Neural crest cell (in vitro differentiated cells): ENCODE results near the gene ZBTB20. TPM values are rescaled to one million over a fixed set of nuclear protein-coding genes. Genes with fewer than 3 reads are reported as not detected.

Experiments used
- DNase-seq: peaks from one replicate; pipeline ENCODE4 v3.0.0; 2021; ENCODE audit warnings: low read depth, mixed read lengths, low spot score
- H3K27ac Mint-ChIP-seq: one replicate; pipeline ENCODE4 v1.8.0; 2021; ENCODE audit warnings: mild to moderate bottlenecking, mixed read lengths; ENCODE audit not compliant: unreplicated experiment
- H3K27me3 Mint-ChIP-seq: 2 replicates; pipeline ENCODE4 v1.8.0; 2021; ENCODE audit warnings: low read depth, mild to moderate bottlenecking, mixed read lengths
- H3K36me3 Mint-ChIP-seq: 2 replicates; pipeline ENCODE4 v1.8.0; 2021; ENCODE audit warnings: low read depth, mild to moderate bottlenecking, mixed read lengths
- H3K4me1 Mint-ChIP-seq: 2 replicates; pipeline ENCODE4 v1.8.0; 2021; ENCODE audit warnings: mixed read lengths
- H3K4me3 Mint-ChIP-seq: one replicate; pipeline ENCODE4 v1.8.0; 2021; ENCODE audit warnings: mild to moderate bottlenecking, mixed read lengths
- H3K9me3 Mint-ChIP-seq: 2 replicates; pipeline ENCODE4 v1.8.0; 2021; ENCODE audit warnings: mixed read lengths
- CTCF ChIP-seq: fragments of 200-600 bp; sonication (generic); conservative IDR thresholded peaks from 2 replicates; pipeline ENCODE4 v1.5.0; 2021; ENCODE audit warnings: antibody characterized with exemption, mild to moderate bottlenecking
- total RNA-seq: library from RNA; stranded (reverse); gene quantifications from 2 replicates; pipeline ENCODE4 v1.2.1, GENCODE V29; 2021

ZBTB20 gene
- total RNA-seq, 1 donor from 2014 or later = 12.4 TPM

GRCh38 chr3:114867835-114868503, 279.1 kb downstream of the ZBTB20 start:
- no peak for DNase-seq
- Mint-ChIP-seq H3K4me1 (no peaks in the 10 kb centered on the region), H3K27ac (no peak overlapping the region), H3K27me3 (no peaks in the 10 kb centered on the region), H3K36me3 (no peaks in the 10 kb centered on the region), H3K9me3 (no peaks in the 10 kb centered on the region), H3K4me3 (no peak overlapping the region)
- TF ChIP-seq CTCF = no peak

DNA sequence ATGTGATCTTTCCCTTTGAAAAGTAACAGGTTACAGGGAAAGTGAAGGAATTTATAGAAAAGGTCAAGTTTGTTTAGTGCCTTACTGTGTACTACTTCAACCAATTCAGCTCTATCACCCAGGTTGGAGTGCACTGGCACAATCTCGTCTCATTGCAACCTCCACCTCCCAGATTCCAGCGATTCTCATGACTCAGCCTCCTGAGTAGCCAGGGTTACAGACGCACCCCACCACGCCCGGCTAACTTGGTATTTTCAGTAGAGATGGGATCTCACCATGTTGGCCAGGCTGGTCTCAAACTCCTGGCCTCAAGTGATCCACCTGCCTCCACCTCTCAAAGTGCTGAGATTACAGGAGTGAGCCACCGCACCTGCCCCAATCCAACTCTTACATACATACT, 279.7 kb downstream of the ZBTB20 start:
- no peaks in the 10 kb centered on the region for H3K4me1 Mint-ChIP-seq
- H3K36me3 Mint-ChIP-seq = no peaks in the 10 kb centered on the region
- no peak overlapping the region for H3K4me3 Mint-ChIP-seq
- H3K27ac Mint-ChIP-seq = no peak overlapping the region
- no peak for DNase-seq
- no peak for TF ChIP-seq CTCF
- no peaks in the 10 kb centered on the region for H3K27me3 Mint-ChIP-seq
- H3K9me3 Mint-ChIP-seq = no peaks in the 10 kb centered on the region

- Mint-ChIP-seq H3K4me1 (no peaks in the 10 kb centered on the region), H3K9me3 (no peaks in the 10 kb centered on the region), H3K36me3 (no peaks in the 10 kb centered on the region), H3K27ac (no peak overlapping the region), H3K27me3 (no peaks in the 10 kb centered on the region), H3K4me3 (no peak overlapping the region)
- no peak for TF ChIP-seq CTCF
- DNase-seq = no peak
These were observed 280.7 kb downstream of the ZBTB20 start for GRCh38 chr3:114866430-114866829.

DNA sequence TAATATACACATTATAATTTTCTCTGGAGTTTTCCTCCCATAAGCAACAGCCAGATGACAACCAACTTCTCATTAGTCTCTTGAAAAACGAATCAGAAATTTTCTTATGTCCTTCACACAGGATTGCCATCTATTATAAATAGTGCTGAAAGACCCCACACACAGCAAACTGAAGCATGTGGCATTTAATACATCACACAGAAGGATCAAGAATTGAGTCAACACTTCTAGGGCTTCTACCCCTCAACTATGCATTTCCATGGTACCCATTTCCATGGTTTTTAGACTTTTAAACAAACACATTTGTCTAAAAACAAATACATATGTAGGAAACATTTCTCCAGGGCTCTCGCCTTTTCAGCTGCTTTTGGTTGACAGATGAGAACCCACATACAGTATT, 282.1 kb downstream of the ZBTB20 start:
- Mint-ChIP-seq H3K27ac (no peak overlapping the region), H3K27me3 (no peaks in the 10 kb centered on the region), H3K9me3 (no peaks in the 10 kb centered on the region), H3K36me3 (no peaks in the 10 kb centered on the region), H3K4me3 (no peak overlapping the region), H3K4me1 (no peaks in the 10 kb centered on the region)
- no peak for TF ChIP-seq CTCF
- no peak for DNase-seq

DNA sequence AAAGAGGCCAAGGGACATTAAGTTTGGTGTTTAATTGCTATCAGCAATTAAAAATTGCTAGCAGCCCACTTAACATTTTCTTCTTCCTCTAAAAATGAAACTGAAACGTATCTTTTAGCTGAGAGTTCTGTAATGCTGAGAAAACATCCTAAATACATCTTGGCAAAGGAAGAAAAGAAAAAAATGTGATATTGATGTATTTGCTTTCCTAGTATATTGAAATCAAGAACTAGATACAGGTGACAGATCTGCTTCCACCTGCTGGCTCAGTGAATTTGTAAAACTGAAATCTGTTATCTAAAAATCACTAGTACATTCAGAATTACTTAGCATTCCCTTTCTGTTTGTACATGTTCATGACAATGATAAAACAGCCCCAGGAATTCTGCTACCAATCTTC, 283.2 kb downstream of the ZBTB20 start:
- Mint-ChIP-seq H3K4me1 (no peaks in the 10 kb centered on the region), H3K36me3 (no peaks in the 10 kb centered on the region), H3K27me3 (no peaks in the 10 kb centered on the region), H3K27ac (no peak overlapping the region), H3K9me3 (no peaks in the 10 kb centered on the region), H3K4me3 (no peak overlapping the region)
- no peak for TF ChIP-seq CTCF
- no peak for DNase-seq
